TTC549 (cell line): ENCODE data around the gene IL17C.

Source experiments
- FAIRE-seq: peaks from 2 replicates; lab custom pipeline; 2012; peaks lifted over from hg19 to GRCh38; lab: Jason Lieb, UNC

IL17C gene

DNA sequence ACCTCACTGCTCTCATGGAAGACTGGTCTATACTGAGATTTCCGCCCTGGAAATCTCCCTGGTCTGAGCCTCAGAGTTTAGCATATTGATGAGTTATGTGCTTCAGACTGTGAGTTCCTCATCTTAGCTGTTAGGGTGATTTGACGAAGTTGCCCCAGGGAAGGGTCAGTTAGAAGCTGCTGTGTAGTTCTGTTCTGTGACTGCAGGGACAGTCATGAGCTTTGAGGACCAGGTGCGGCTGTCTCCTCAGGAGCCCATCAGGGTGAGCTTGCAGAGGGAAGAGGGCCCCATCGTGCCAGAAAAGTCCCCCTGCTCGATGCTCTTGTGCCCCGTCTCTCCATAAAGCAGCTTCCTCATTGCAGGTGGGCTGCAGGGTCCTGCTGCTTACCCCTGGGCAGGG is 28.3 kb upstream of the IL17C start:
- FAIRE-seq = no peak

DNA sequence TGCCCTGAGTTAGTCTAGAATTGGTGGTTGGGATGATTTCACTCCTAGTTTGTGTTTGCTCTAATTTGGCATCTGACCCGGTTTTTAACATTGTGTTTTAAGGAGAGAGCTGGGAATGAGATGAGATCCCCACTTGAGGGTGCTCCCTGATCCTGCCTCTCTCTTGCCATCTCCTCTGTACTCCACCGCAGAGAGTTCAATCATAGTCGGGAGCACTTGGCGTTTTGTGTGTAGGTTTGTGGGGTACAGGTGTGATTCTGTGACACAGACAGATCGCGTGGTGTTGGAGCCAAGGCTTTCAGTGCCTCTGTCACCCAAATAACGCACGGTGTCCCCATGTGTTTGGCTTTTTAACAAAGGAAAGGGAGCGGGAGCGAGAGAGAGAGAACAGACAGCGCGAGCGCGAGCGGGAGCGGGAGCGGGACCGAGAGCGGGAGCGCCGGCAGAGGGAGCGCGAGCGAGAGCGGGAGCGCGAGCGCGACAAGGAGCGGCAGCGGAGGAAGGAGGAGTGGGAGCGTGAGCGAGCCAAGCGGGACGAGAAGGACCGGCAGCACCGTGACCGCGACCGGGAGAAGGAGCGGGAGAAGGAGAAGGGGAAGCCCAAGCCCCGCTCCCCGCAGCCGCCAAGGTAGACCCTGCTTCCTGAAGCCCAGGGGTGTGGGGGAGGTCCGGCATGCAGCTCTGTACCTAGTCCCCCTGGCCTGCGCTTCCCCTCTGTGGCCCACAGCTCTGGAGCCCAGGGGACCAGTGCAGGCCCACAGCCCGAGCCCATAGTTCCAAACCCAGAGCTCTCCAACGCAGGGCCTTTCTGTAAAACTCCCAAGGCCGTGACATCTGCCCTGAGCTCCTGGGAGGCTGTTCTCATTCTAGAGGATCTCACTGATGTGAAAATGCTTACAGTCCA is 27.2 kb upstream of the IL17C start:
- FAIRE-seq = no peak

DNA sequence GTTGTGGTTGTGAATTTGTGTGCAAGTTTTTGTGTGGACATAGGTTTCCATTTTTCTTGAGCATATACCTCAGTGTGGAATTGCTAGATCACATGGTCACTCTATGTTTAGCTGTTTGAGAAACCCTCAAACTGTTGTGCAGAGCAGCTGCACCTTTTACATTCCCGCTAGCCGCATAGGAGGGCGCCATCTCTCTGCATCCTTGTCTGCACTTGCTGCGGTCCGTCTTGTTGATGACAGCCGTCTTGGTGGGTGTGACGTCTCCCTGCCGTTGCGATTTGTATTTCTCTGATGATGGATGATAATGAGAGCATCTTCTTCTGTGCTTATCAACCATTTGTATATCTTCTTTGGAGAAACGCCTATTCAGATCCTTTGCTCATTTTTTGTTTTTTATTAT is 25.1 kb upstream of the IL17C start:
- no peak for FAIRE-seq

DNA sequence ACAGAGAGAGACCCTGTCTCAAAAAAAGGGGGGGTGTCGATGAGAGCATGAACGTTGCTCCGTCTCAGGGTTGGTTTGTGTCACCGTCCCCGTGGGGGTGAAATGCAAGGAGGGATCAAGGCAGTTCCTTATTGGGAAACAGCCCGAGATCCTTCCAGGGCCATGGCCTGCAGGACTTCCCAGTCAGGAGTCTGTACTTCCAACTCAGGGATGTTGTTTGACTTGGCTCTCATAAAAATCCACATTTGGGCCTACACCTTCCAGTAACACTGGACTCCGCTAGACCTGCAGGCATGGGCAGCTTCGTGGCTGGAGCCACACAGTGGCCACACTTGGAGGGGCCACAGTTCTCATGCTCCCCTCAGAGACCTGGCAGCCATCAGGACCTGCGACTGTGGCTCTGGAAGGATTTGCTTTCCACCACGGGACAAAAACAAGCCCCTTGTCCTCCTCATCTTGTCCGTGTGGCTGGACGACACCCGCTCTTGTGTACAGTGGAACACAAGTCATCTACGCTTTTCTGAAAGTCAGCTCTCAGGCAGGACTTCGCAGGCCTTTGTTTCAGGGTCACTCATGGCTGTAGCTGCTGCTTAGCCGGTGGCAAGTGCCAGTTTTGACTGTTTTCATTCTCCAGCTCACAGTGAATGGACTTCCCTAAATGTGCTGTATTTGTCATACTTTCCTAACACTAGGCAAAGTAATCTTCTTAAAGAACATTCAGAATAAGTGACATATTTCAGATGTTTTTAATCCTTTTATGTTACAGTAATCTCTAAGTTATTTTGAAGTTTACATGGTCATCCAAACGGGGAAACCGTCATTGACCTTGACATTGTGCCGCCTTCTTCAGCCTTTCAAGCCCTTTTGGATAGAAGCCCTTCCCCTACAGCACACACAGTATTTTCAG is 24.2 kb upstream of the IL17C start:
- no peak for FAIRE-seq

DNA sequence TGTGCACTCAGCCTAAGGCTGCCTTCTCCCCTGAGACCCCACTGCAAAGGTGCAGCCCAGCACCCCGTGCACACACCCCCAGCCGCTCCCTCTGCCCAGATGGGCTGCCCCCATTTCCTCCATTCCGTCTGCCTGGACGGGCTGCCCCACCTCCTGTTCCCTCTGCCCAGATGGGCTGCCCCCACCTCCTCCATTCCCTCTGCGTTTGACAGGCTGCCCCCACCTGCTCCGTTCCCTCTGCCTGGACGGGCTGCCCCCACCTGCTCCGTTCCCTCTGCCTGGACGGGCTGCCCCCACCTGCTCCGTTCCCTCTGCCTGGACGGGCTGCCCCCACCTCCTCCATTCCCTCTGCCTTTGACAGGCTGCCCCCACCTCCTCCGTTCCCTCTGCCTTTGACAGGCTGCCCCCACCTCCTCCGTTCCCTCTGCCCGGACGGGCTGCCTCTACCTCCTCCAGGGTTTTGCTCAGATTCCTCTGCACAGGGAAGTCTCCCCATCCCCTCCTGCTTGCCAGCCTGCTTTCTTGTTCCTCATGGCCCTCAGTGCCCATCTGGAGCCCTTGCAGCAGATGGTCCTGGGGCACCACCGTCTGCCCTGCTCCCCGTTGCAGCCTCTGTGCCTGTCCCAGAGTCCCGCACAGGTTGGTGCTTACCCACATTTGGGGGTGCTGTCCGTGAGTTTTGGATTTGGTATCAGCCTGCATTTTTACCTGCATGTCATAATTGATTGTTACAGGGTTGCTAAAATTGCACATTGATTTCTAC is 23.4 kb upstream of the IL17C start:
- no peak for FAIRE-seq

DNA sequence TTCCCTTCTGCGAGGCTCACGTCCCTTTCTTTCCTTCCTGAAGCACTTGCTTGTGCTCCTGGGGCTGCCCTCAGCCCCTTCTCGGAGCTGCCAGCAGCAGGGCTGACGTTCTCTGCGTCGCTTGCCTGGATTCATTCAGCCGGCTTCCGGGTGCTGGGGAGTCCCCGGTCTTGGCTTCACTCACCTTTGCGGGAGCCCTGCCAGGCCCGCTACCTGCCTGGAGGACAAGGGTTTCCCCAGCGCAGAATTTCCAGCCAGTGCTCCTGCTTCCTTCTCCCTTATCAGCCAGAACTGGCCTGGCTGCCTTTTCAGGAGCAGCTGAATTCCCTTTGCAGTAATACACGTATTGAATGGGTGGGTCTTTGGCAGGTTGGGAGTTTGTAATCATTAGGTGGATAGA is 22.1 kb upstream of the IL17C start:
- FAIRE-seq = no peak

DNA sequence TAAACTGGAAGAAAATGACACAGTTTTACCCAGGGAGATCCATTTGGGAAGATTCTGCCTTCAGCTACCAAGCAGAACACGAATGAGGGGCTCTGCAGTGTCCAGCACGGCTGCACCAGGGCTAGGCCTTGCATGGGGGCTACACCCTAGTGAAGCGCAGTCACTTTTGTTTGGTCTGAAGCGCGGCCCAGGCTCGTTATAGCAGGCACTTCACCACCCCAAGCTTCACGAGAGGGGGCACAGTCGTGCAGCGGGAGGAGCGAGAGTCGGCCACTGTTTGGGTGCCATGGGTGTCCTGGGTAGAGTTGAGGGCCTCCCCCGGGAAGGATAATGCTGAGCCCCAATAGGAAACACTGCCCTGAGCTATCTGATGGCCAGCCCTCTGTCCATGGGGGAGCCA is 21.6 kb upstream of the IL17C start:
- no peak for FAIRE-seq

DNA sequence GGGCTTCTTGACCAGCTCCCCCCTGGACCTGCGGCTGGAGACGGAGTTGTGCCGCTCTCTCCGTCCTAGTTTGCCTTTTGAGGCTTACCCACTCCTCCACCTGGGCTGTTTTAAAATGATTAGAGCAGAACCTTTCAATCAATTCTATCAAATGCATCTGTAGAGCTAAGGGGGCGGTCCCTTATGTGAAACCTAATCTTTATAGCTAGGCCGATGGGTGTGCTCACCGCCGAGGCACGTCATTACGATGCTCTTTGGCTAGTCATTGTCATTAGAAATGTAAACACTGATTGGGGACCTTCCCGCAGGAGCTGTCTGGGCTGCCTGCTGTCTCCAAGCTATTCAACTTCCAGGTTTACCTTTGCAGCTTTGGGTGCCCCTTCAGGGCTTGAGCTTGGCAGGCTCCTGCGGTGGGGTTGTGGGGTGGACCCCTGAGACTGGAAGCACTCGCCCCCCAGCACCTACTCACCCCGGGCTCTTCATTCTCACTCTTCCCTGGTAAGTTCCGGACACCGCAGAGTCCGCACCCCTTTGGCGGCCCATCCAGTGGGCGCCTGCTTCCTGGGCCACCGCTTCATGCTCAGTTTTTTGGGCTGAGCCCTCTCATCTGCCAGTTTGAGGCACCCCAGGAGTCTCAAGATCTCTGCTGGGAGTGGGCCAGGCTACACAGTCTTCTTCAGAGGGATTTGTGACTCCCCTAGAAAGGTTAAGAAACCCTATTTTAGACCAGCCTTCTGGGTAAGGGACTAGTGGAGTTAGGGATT is 20.9 kb upstream of the IL17C start:
- no peak for FAIRE-seq

DNA sequence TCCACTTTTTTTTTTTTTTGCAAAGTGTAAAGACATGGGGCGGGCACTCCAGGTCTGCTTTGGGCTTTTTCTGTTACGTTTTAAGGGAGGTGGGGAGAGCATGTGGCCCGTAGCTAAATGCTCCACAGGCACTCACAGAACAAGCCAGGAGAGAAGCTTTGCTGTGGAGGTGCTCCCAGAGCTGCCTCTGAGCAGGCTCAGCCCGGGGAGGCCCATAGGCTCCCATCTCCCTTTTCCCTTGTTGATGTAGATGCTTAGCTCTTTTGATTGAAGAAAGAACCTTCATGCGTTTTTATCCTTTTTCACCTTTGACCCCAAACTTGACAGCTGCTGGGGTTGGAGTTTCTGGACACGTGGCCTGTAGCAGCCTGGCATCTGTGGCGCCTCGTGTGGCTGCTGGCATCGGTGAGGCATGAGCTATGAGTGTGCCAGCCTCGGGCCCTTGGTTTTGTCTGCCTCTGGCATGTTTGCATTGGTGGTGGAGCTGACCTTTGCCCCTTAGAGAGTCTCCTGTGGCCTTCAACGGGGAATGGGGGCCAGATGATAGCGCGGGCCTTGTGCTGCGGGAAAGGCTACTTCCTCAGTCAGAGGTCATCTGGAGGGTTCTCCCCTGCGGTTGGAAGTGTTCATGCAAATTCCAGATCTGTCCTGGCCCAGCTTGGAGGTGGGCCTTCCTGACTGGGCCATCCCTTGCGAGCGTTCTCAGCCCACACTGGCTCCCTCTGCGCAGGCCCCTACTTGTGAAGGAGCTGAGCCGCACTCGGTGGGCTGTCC is 20.0 kb upstream of the IL17C start:
- FAIRE-seq = no peak

DNA sequence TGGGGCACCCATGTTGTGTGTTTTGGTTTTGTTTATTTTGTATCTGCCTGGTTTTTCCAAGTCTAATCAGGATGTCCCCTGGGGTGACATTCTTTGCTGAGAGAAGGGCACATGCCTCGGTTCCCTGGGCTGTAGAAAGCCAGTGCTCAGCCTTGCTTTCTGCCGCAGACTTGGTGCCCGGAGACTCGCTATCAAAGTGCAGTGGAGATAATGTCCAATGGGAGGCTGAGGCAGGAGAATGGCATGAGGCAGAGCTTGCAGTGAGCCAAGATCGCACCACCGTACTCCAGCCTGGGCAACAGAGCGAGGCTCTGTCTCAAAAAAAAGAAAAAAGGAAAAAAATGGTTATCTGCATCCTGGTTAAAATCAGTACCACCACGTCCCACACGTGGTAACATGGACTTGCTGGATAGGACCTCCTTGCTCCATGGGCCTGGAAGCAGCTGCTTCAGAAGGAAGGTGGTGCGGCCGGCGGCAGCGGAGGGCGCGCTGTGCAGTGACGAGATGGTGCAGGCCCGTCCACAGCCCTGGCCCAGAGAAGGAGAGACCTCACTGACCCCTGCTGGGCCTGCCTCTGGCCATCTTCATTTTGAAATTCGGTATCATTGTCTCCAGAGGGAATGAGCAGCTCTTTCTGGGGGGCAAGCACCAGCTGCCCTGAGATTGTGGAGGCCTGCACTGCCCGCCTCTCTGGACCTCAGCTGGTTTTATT is 19.3 kb upstream of the IL17C start:
- no peak for FAIRE-seq

DNA sequence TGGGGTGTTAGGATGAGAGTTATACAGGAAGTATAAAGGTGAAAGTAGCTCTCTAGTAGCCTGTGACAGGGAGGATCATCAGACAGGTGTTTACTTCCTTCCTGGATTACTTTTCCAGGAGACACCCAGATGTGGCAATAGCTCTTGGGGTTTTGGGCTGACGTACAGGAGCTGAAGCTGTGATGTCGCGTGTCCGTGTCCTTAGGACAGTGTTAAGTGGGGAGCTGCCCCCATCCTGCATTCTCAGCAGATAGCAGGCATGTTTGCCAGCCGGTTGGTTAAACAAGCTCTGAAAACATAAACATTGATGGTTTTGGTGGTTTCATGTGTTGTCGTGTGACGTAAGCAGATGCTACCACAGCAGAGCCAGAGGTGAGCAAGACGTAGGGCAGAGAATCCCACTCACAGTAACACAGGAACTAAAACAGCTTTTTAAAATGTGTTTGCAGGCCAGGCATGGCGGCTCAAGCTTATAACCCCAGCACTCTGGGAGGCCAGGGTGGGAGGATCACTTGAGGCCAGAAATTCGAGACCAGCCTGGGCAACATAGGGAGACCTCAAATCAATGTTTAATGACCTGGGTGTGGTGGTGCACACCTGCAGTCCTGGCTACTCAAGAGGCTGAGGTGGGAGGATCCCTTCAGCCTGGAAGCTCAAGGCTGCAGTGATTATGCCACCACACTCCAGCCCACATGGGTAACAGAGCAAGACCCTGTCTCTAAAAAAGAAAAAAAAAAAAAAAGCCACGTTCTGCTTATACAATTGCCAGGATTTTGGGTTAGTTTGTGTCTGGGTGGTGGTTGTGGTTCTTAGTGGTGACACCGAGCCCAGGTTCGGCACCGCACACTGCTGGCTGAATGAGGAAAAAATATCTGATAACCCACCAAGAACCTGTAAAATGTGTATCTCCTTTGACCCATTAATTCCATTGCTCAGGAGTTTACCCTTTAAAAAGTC is 18.2 kb upstream of the IL17C start:
- FAIRE-seq = no peak

DNA sequence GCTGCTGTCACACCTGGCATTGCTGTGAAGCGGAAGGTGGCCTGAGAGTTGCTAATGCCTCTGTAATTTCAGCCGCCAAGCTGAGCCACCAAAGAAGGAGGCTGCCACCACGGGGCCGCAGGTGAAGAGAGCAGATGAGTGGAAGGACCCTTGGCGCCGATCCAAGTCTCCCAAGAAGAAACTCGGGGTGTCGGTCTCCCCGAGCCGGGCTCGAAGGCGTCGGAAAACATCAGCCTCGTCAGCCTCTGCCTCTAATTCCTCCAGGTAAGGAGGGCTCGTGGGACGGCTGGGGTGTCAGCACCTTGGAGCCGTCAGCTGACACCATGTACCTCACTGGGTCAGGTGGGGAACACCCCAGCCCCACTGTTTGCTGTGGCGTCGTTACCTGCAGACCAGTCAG is 16.2 kb upstream of the IL17C start:
- no peak for FAIRE-seq

DNA sequence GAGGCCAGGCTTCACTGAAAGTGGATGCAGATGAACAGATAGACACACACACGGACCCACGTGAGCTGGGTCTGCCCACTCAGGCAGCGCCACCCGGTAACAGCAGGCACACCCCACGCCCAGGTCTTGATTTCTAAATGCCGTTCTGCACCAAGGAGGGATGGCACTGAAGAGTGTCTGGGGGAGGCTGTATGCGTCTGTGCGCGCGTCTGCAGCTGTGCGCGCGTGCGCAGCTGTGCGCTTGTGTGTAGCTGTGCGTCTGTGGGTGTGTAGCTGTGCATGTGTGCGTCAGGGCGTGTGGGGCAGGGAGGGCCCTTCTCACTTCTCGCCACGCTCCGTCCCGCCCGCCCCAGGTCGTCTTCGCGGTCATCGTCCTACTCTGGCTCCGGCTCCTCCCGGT is 15.5 kb upstream of the IL17C start:
- no peak for FAIRE-seq

DNA sequence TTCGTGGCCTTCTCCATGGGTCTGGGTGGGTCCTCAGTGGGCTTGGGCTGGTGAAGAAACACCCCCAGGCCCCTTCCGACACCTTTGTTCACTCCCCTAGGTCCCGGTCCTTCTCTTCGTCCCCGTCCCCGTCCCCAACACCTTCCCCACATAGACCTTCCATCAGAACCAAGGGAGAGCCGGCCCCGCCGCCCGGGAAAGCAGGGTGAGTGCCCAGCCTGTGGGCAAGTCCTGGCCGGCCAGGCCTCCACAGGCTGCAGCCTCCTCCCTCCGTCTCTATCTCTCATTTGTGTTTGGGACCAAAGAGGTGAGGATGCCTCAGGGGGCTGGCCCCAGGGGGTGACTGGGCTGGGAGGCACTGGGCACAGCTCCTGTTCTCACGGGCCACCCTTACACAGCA is 14.5 kb upstream of the IL17C start:
- no peak for FAIRE-seq

DNA sequence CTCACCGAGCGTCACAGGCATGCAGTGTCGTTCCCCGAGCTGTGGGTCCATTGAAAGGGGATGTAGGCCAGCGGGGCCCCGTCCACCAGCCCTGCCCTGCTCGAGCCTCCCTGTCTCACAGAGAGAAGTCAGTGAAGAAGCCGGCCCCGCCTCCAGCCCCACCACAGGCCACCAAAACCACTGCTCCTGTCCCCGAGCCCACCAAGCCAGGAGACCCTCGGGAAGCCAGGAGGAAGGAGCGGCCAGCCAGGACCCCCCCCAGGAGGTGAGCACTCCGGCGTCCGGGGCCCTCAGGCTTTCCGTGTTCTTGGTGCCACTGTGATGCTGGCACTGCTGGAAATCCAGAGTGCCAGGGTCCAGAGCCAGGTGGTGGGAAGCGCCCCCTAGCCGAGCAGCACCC is 13.9 kb upstream of the IL17C start:
- FAIRE-seq = no peak

DNA sequence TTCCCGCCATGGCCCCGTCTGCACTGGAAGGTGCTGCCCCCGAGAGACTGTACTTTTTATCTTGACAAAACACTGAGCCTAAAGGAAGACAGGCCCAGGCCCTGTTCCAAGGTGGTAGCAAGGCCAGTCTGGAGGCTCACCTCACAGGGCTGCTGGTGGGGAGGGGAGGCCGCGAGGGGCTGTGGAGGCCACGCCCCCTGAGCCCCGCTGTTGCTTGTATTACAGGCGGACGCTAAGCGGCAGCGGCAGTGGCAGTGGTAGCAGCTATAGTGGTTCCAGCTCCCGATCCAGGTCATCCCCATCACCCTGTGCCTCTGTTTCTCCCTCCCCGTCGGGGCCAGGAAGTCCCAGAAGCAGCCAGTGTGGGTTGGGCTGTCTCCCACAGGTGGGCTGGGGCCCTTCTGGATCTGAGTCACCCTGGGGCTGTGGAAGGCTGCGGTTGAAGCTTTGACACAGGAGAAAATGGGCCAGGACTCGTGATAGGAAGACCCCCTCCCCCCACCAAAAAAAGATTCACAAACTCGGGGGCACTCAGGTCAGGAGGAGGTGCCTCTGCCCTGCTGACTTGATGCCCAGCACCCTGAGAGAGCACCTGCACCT is 13.3 kb upstream of the IL17C start:
- FAIRE-seq = no peak

DNA sequence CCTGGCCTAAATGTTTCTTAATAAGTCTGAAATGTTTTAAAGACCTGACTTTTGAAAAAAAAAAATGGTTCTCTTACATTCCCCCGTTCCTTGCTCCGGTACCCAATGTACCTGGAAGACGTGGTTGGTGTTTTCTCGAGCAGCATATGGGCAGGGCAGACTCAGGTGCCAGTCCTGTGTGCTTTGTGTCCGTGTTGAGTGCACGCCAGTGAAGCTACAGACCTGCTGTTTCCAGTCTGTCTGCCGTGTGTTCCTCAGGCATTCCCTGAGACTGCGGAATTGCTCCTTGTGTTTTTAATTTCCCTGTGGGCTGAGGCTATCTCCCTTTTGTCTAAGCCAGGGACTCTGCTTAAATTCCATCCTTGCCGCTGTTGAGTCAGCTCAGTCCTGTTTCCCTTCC is 11.7 kb upstream of the IL17C start:
- FAIRE-seq = no peak

DNA sequence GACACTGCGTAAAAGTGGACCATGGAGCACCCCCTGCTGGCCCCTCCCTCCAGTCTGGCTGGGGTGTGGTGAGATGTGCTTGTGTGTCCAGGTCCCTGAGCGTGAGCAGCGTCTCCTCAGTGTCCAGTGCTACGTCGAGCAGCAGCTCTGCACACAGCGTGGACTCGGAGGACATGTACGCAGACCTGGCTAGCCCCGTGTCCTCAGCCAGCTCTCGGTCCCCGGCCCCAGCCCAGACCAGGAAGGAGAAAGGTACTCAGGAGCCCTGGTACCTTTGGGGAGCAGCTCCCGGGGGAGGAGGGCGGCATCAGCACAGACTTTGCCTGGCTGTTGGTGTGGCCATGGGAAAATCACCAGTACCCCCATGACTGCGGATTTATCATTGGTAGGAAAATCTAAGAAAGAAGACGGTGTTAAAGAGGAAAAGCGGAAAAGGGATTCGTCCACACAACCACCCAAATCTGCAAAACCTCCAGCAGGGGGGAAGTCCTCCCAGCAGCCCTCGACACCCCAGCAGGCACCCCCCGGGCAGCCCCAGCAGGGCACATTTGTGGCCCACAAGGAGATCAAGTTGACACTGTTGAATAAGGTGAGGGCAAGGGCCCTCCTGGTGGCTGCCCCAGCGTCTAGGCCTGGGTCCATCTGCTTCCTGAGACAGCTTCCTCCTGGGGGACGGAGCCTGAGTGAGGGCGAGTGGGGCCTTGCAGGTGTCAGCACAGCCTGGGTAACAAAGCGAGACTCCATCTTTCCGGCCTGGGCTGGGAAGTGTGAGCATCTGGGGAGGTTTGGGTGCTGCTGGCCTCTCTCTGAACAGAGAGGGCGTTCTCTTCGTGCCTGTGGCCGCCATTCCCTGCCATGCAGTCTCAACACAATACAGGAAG is 10.6 kb upstream of the IL17C start:
- no peak for FAIRE-seq
